ENCODE results near the gene AMDHD1. TPM values are rescaled to one million over a fixed set of nuclear protein-coding genes. Genes with fewer than 3 reads are reported as not detected.

Gene AMDHD1
- total RNA-seq, 4 donors from 2014 or later, result 0.55 to 0.64 TPM; not detected in 2

DNA sequence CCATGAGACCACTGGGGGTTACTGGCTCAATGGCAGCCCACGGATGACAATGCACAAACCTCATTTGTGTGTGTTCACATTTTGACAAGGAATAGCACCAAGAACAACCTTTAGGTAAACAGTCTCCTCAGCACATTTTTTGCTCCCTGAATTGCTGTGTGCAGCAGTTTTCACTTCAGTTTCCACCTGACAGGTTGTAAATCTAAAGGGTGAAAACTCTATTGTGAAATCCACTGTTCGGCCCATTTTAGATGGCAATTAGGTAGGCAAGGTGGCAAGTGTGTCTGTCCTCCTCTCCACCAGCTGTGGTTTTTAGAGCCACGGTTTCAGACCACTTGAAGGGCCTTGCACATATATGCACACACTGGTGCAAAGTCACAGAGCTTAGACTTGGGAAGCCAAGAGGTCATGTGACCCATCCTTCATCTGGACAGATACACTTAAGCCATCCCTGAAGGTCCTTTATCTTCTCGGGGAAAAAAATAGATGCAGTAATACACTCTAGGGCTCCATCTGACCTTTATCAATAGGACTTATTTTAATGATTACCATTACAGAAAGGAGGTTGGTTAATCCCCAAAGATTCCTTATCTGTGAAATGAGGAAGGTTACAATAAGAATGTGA, 29.8 kb downstream of the AMDHD1 start:
- Histone ChIP-seq H3K4me3 (no peak overlapping the region), H3K27ac (no peak overlapping the region), H3K36me3 (no peaks in the 10 kb centered on the region), H3K4me1 (no peaks in the 10 kb centered on the region), H3K27me3 (no peaks in the 10 kb centered on the region), H3K9me3 (no peaks in the 10 kb centered on the region)
- in situ Hi-C loops (cut with MboI; ENCODE audit: low pct_ligation_motif_present in 1 of 4, low pct_unique_long_range_greater_than_20kb in 1 of 4, low sequenced_read_pairs in 3 of 4), result no loop called here
- DNase-seq, result no peak
- intact Hi-C loops (cut with DNase I; ENCODE audit: low total_unique reads), result no loop called here
- WGBS, 2 donors (ENCODE audit: low coverage in 1 of 2), result 81 to 92% methylated on average over 2 to 4 of the region's 4 CpGs
- TF ChIP-seq POLR2AphosphoS5 (IDR thresholded peaks at IDR 0.05), result no peak
- TF ChIP-seq, protein P1, sequence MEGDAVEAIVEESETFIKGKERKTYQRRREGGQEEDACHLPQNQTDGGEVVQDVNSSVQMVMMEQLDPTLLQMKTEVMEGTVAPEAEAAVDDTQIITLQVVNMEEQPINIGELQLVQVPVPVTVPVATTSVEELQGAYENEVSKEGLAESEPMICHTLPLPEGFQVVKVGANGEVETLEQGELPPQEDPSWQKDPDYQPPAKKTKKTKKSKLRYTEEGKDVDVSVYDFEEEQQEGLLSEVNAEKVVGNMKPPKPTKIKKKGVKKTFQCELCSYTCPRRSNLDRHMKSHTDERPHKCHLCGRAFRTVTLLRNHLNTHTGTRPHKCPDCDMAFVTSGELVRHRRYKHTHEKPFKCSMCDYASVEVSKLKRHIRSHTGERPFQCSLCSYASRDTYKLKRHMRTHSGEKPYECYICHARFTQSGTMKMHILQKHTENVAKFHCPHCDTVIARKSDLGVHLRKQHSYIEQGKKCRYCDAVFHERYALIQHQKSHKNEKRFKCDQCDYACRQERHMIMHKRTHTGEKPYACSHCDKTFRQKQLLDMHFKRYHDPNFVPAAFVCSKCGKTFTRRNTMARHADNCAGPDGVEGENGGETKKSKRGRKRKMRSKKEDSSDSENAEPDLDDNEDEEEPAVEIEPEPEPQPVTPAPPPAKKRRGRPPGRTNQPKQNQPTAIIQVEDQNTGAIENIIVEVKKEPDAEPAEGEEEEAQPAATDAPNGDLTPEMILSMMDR (IDR thresholded peaks at IDR 0.05), result no peak
- no peak for TF ChIP-seq EP300 (IDR thresholded peaks at IDR 0.05; ENCODE audit: low read depth)
- TF ChIP-seq POLR2A (IDR thresholded peaks at IDR 0.05), result no peak

DNA sequence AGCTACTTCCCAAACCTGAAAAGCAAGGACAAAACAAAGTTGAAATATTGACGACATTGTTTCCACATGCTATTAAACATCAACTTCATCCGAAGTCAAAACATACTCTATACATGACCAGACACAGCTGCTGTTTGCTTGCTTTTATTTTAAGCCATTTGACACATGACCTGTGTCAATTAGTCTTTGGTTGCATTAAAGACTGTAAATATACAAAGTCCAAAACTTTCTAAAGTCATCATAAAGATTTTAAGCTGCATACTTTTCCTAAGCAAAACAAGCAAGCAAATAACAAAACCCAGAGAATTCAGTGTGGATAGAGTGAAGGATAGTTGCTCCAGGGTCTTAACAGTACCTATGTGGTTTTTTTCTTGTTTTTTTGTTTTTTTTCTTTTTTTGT, 31.2 kb downstream of the AMDHD1 start:
- intact Hi-C loops (cut with DNase I; ENCODE audit: low total_unique reads), result no loop called here
- Histone ChIP-seq H3K27me3 (no peaks in the 10 kb centered on the region), H3K36me3 (no peaks in the 10 kb centered on the region), H3K4me3 (no peak overlapping the region), H3K9me3 (no peaks in the 10 kb centered on the region), H3K27ac (no peak overlapping the region), H3K4me1 (no peaks in the 10 kb centered on the region)
- no peak for TF ChIP-seq POLR2AphosphoS5 (IDR thresholded peaks at IDR 0.05)
- TF ChIP-seq, protein P1 (IDR thresholded peaks at IDR 0.05), result no peak
- no peak for TF ChIP-seq EP300 (IDR thresholded peaks at IDR 0.05; ENCODE audit: low read depth)
- no peak for TF ChIP-seq POLR2A (IDR thresholded peaks at IDR 0.05)
- in situ Hi-C loops (cut with MboI; ENCODE audit: low pct_ligation_motif_present in 1 of 4, low pct_unique_long_range_greater_than_20kb in 1 of 4, low sequenced_read_pairs in 3 of 4), result no loop called here
- WGBS, 2 donors (ENCODE audit: low coverage in 1 of 2), result 38 to 50% methylated on average over 2 of the region's 2 CpGs
- DNase-seq, result no peak

DNA sequence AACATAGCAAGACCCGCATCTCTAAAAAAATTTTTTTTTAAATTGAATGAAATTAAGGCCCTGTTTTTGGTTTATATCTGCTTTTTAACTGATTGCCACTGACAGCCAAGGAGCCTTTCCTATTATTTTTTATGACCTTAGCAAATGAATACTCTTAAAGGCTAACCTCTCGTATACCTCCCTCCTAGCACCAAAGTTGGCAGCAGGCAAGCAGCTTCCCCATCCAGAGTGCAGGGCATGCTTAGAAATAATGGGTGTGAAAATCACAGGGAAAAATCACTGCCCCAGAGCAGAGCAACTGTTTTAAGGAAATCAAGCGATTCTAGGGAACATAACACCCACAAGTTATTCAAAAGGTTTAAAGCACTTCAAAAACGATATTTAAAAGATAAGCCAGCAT, 32.4 kb downstream of the AMDHD1 start:
- no peaks in the 10 kb centered on the region for H3K27me3 ChIP-seq
- no peaks in the 10 kb centered on the region for H3K9me3 ChIP-seq
- no peak overlapping the region for H3K4me3 ChIP-seq
- WGBS, 2 donors (ENCODE audit: low coverage in 1 of 2), result 87 to 90% methylated on average over 3 to 4 of the region's 4 CpGs
- no peaks in the 10 kb centered on the region for H3K4me1 ChIP-seq
- intact Hi-C loops (cut with DNase I; ENCODE audit: low total_unique reads), result no loop called here
- H3K27ac ChIP-seq, result no peak overlapping the region
- no peak for DNase-seq
- no peak for TF ChIP-seq POLR2A (IDR thresholded peaks at IDR 0.05)
- TF ChIP-seq, protein P1 (IDR thresholded peaks at IDR 0.05), result no peak
- no peak for TF ChIP-seq EP300 (IDR thresholded peaks at IDR 0.05; ENCODE audit: low read depth)
- no peak for TF ChIP-seq POLR2AphosphoS5 (IDR thresholded peaks at IDR 0.05)
- no peaks in the 10 kb centered on the region for H3K36me3 ChIP-seq
- in situ Hi-C loops (cut with MboI; ENCODE audit: low pct_ligation_motif_present in 1 of 4, low pct_unique_long_range_greater_than_20kb in 1 of 4, low sequenced_read_pairs in 3 of 4), result loop anchor here in 1 of 4 donors (25.0 kb wide), 1 partner anchor 388 kb away; no protein-coding TSS in a partner anchor

DNA sequence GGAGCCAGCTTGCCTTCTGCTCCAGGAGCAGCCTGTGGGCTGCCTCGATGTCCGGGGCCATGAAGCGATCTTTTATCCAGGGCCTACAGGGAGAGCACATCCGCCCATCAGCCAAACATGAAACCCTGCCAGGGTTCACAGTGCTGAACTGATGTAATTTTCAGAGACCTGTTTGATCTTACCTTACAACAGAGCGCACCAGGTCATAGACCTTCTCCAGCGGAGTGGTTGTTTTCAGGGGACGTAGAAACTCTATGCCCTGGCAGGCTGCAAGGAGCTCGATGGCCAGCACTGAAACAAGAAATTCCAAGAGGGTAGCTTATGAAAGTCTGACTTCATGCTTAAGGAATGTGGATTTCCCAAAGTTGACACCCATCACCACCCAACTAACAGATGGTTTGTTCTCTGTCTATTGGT, 33.3 kb downstream of the AMDHD1 start:
- no peaks in the 10 kb centered on the region for H3K27me3 ChIP-seq
- no peaks in the 10 kb centered on the region for H3K9me3 ChIP-seq
- no peak for DNase-seq
- H3K27ac ChIP-seq, result no peak overlapping the region
- TF ChIP-seq POLR2AphosphoS5 (IDR thresholded peaks at IDR 0.05) (no peak), EP300 (IDR thresholded peaks at IDR 0.05; ENCODE audit: low read depth) (no peak)
- in situ Hi-C loops (cut with MboI; ENCODE audit: low pct_ligation_motif_present in 1 of 4, low pct_unique_long_range_greater_than_20kb in 1 of 4, low sequenced_read_pairs in 3 of 4), result loop anchor here in 1 of 4 donors (25.0 kb wide), 1 partner anchor 389 kb away; no protein-coding TSS in a partner anchor
- WGBS, 2 donors (ENCODE audit: low coverage in 1 of 2), result 95% methylated on average over 8 of the region's 8 CpGs; no CpG with 5 or more reads in 1 of the 2 donors
- no peak overlapping the region for H3K4me3 ChIP-seq
- intact Hi-C loops (cut with DNase I; ENCODE audit: low total_unique reads), result no loop called here
- H3K36me3 ChIP-seq, result no peaks in the 10 kb centered on the region
- H3K4me1 ChIP-seq, result no peaks in the 10 kb centered on the region

Measured in transverse colon (tissue), 4 donors.